GM06990 (cell line): ENCODE measurements around the gene PAPOLG.

Experiments
- DNase-seq: peaks from one replicate; pipeline ENCODE4 v3.0.0-alpha.2; 2011; ENCODE audit not compliant: insufficient read length; ENCODE audit errors: extremely low read depth
- H3K27me3 ChIP-seq: replicated peaks from 2 replicates; pipeline ENCODE4 v1.6.0; 2011; ENCODE audit warnings: low read length; ENCODE audit not compliant: control insufficient read depth, insufficient read depth
- H3K36me3 ChIP-seq: 2 replicates; pipeline ENCODE4 v1.5.1; 2011; ENCODE audit warnings: low read length; ENCODE audit not compliant: control insufficient read depth, insufficient read depth
- H3K4me3 ChIP-seq: replicated peaks from 2 replicates; pipeline ENCODE4 v1.5.1; 2011; ENCODE audit warnings: low read depth, mild to moderate bottlenecking, control low read depth, low read length
- TF ChIP-seq, protein P1 (sequence below): IDR thresholded peaks from 2 replicates; pipeline ENCODE4 v1.5.1; 2011; ENCODE audit warnings: low read length, control low read depth, mild to moderate bottlenecking, inconsistent platforms; ENCODE audit not compliant: insufficient read depth, poor library complexity, severe bottlenecking

The PAPOLG gene

DNA sequence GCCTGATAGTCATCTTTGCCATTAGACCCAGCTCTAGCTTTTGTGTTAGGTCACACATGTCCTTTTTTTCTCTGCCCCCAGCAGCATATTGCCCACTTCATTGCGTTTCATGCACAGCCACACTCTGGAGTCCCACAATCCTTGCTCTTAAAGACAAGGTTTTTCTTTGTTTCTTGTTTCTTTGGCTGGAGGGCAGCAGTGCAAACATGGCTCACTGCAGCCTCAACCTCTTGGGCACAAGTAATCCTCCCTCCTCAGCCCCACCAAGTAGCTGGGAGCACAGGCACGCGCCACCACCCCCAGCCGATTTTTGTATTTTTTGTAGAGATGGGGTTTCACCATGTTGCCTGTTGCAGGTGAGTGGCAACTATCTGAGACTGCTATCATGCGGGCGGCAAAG is 16.9 kb upstream of the PAPOLG start:
- Histone ChIP-seq H3K4me3 (no peak overlapping the region), H3K27me3 (no peaks in the 10 kb centered on the region; the same call in 1 of the 2 replicates), H3K36me3 (no peaks in the 10 kb centered on the region)
- no peak for DNase-seq
- TF ChIP-seq, protein P1, sequence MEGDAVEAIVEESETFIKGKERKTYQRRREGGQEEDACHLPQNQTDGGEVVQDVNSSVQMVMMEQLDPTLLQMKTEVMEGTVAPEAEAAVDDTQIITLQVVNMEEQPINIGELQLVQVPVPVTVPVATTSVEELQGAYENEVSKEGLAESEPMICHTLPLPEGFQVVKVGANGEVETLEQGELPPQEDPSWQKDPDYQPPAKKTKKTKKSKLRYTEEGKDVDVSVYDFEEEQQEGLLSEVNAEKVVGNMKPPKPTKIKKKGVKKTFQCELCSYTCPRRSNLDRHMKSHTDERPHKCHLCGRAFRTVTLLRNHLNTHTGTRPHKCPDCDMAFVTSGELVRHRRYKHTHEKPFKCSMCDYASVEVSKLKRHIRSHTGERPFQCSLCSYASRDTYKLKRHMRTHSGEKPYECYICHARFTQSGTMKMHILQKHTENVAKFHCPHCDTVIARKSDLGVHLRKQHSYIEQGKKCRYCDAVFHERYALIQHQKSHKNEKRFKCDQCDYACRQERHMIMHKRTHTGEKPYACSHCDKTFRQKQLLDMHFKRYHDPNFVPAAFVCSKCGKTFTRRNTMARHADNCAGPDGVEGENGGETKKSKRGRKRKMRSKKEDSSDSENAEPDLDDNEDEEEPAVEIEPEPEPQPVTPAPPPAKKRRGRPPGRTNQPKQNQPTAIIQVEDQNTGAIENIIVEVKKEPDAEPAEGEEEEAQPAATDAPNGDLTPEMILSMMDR, result no peak

- TF ChIP-seq, protein P1, result no peak
- H3K27me3 ChIP-seq, result no peaks in the 10 kb centered on the region; the same call in 1 of the 2 replicates
- H3K36me3 ChIP-seq, result no peaks in the 10 kb centered on the region
- no peak overlapping the region for H3K4me3 ChIP-seq
- no peak for DNase-seq
Observed at GRCh38 chr2:60741576-60741975, 14.5 kb upstream of the PAPOLG start.

GRCh38 chr2:60742419-60742818 is 13.6 kb upstream of the PAPOLG start:
- TF ChIP-seq, protein P1, result no peak
- H3K36me3 ChIP-seq, result no peaks in the 10 kb centered on the region
- H3K4me3 ChIP-seq, result no peak overlapping the region
- no peak for DNase-seq
- H3K27me3 ChIP-seq, result no peaks in the 10 kb centered on the region; the same call in 1 of the 2 replicates

GRCh38 chr2:60745330-60745729 is 10.7 kb upstream of the PAPOLG start:
- DNase-seq, result no peak
- TF ChIP-seq, protein P1, result no peak
- Histone ChIP-seq H3K4me3 (no peak overlapping the region), H3K36me3 (no peaks in the 10 kb centered on the region), H3K27me3 (no peaks in the 10 kb centered on the region)

DNA sequence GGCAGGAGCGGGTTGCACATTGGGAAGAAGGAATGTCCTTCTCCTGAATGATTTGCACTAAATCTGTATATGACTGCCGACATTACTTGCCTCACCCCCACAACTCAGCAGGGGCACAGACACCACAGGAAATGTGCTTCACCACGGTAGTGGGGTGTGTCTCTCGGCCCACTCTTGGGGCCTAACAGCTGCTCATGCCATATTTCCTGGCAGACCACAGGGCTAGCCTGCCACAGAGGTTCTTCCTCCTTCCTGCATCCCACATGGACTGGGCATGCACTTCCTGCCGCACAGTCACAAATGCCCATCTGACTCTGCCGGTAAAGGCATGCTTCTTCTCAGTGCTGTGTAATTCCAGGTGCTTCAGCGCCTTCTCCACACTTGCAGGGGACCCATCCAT is 10.3 kb upstream of the PAPOLG start:
- DNase-seq, result no peak
- no peak overlapping the region for H3K4me3 ChIP-seq
- TF ChIP-seq, protein P1, result no peak

DNA sequence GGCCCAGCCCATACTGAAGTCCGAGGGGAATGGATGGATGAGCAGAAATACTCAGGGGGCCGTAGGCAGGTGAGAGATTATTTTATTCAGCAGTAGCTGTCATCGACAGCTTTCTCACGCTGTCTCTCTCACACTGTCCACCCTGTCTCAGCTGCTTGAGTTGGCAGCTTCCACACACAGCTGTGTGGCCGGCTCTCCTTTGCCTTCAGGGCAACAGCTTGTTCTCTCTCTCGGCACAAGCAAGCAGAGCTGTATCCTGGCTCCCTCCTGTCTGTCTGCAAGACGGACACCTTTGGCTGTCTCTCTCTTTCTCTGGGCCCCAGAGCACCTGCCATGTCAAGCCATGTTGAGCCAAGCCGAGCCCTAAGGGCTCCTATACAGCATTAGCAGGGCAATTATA is 9.8 kb upstream of the PAPOLG start:
- DNase-seq, result no peak
- Histone ChIP-seq H3K36me3 (no peaks in the 10 kb centered on the region), H3K27me3 (no peaks in the 10 kb centered on the region), H3K4me3 (no peak overlapping the region)
- TF ChIP-seq, protein P1, result no peak

More for the DNA sequence above, 10.3 kb upstream of the PAPOLG start:
- Histone ChIP-seq H3K36me3 (no peaks in the 10 kb centered on the region), H3K27me3 (no peaks in the 10 kb centered on the region)
